Astrocyte of the hippocampus (primary cell): ENCODE data around the gene WDR82.
A peak's percentile ranks its signal among the peaks of the same experiment; 100 is the strongest.

Experiments used
- DNase-seq: peaks from one replicate; pipeline ENCODE4 v3.0.0; 2011; ENCODE audit warnings: low read depth, low spot score

WDR82 gene

GRCh38 chr3:52308308-52308707 lies 29.9 kb upstream of the WDR82 start:
- DNase-seq = no peak

- no peak for DNase-seq
Measured at GRCh38 chr3:52306978-52307377, 28.5 kb upstream of the WDR82 start.

GRCh38 chr3:52305926-52306325 lies 27.5 kb upstream of the WDR82 start:
- DNase-seq = no peak

GRCh38 chr3:52303811-52304210 lies 25.4 kb upstream of the WDR82 start:
- no peak for DNase-seq

- DNase-seq = no peak
Measured at GRCh38 chr3:52302426-52303145, 24.1 kb upstream of the WDR82 start.

- DNase-seq = peak; percentile 65
Measured at GRCh38 chr3:52299879-52300611, 21.6 kb upstream of the WDR82 start.

- DNase-seq = peak; percentile 15
Measured at GRCh38 chr3:52299247-52299878, 20.9 kb upstream of the WDR82 start.

- peak; percentile 77 for DNase-seq
Measured at GRCh38 chr3:52298149-52299098, 20.0 kb upstream of the WDR82 start.

- DNase-seq = no peak
Measured at GRCh38 chr3:52297242-52298148, 19.0 kb upstream of the WDR82 start.

- no peak for DNase-seq
Measured at GRCh38 chr3:52295671-52296208, 17.3 kb upstream of the WDR82 start.

- DNase-seq = no peak
Measured at GRCh38 chr3:52294320-52295150, 16.1 kb upstream of the WDR82 start.

- DNase-seq = no peak
Measured at GRCh38 chr3:52293491-52294319, 15.3 kb upstream of the WDR82 start.

- no peak for DNase-seq
Measured at GRCh38 chr3:52292247-52293065, 14.0 kb upstream of the WDR82 start.

- DNase-seq = peak; percentile 47
Measured at GRCh38 chr3:52291508-52292181, 13.2 kb upstream of the WDR82 start.

GRCh38 chr3:52290596-52291507 lies 12.4 kb upstream of the WDR82 start:
- DNase-seq = no peak
